Transverse colon (tissue), 4 donors: ENCODE measurements around the gene EPHB2.

Experiments used
- CTCF ChIP-seq, 5 experiments: fragments of 200-600 bp in 3 of 5; fragments of 450-650 bp in 2 of 5; sonication (generic) in 3 of 5; IDR thresholded peaks; 1 replicate in 2 of 5; 2 replicates in 3 of 5; pipeline ENCODE4 v1.5.1; 2016 to 2017; ENCODE audit warnings: antibody characterized with exemption in 5 of 5, inconsistent platforms in 3 of 5, mild to moderate bottlenecking in 2 of 5, moderate library complexity in 1 of 5
- EP300 ChIP-seq: sonication (generic); formaldehyde crosslinking; IDR thresholded peaks from one replicate; pipeline ENCODE4 v1.6.1; 2017; ENCODE audit warnings: antibody characterized with exemption, low read depth
- POLR2A ChIP-seq: fragments of 450-650 bp; IDR thresholded peaks from one replicate; pipeline ENCODE4 v1.6.1; 2016; ENCODE audit warnings: antibody characterized with exemption, mild to moderate bottlenecking, moderate library complexity
- POLR2AphosphoS5 ChIP-seq, 3 donors: sonication (generic); formaldehyde crosslinking; IDR thresholded peaks; one replicate each; pipeline ENCODE4 v1.6.1; 2016; ENCODE audit warnings: antibody characterized with exemption in 3 of 3

- TF ChIP-seq POLR2A (no peak), EP300 (no peak), CTCF (IDR thresholded peaks at IDR 0.05) (no peak), POLR2AphosphoS5 (IDR thresholded peaks at IDR 0.05) (no peak)
Measured at GRCh38 chr1:22780696-22781095, 70.1 kb downstream of the EPHB2 start.
